Stimulated activated CD8-positive, alpha-beta memory T cell treated with anti-CD3 and anti-CD28 coated beads, Interleukin-15, amount 100 ng/mL, for 24 hours (primary cell): ENCODE results near the gene PLXDC1.
"Not testable (repeated sequence)": the region's sequence is repeated elsewhere in the genome, so short reads cannot be mapped to it uniquely, and the experiment has no call there.

Experiments used
- DNase-seq: peaks from one replicate; pipeline ENCODE4 v3.0.0-alpha.2; 2020; ENCODE audit warnings: low read depth

PLXDC1 gene

GRCh38 chr17:39155654-39156053, 4.2 kb upstream of the PLXDC1 start:
- DNase-seq, result no peak

GRCh38 chr17:39153599-39154051, 2.2 kb upstream of the PLXDC1 start:
- peak; percentile 98 for DNase-seq

GRCh38 chr17:39151943-39152818, 744 bp upstream of the PLXDC1 start:
- DNase-seq, result no peak

GRCh38 chr17:39150795-39151149, 665 bp downstream of the PLXDC1 start:
- no peak for DNase-seq

- no peak for DNase-seq
Measured at GRCh38 chr17:39150104-39150634, 1.3 kb downstream of the PLXDC1 start.

- no peak for DNase-seq
Measured at GRCh38 chr17:39147221-39148185, 3.9 kb downstream of the PLXDC1 start.

- DNase-seq, result no peak
Measured at GRCh38 chr17:39146273-39146672, 5.2 kb downstream of the PLXDC1 start.

- no peak for DNase-seq
Measured at GRCh38 chr17:39145143-39145542, 6.3 kb downstream of the PLXDC1 start.

GRCh38 chr17:39144416-39144840, 7.0 kb downstream of the PLXDC1 start:
- DNase-seq, result no peak

- DNase-seq, result no peak
Measured at GRCh38 chr17:39143552-39144093, 7.8 kb downstream of the PLXDC1 start.

- DNase-seq, result no peak
Measured at GRCh38 chr17:39141915-39142664, 9.3 kb downstream of the PLXDC1 start.

- no peak for DNase-seq
Measured at GRCh38 chr17:39141294-39141693, 10.1 kb downstream of the PLXDC1 start.

GRCh38 chr17:39139561-39139960, 11.9 kb downstream of the PLXDC1 start:
- DNase-seq, result no peak

GRCh38 chr17:39139161-39139511, 12.3 kb downstream of the PLXDC1 start:
- DNase-seq, result no peak

GRCh38 chr17:39138431-39139160, 12.8 kb downstream of the PLXDC1 start:
- DNase-seq, result no peak

- DNase-seq, result no peak
Measured at GRCh38 chr17:39134878-39135277, 16.6 kb downstream of the PLXDC1 start.

- DNase-seq, result no peak
Measured at GRCh38 chr17:39132192-39132610, 19.2 kb downstream of the PLXDC1 start.

- no peak for DNase-seq
Measured at GRCh38 chr17:39131616-39132015, 19.8 kb downstream of the PLXDC1 start.

GRCh38 chr17:39130205-39130604, 21.2 kb downstream of the PLXDC1 start:
- DNase-seq, result no peak

- DNase-seq, result not testable (repeated sequence)
Measured at GRCh38 chr17:39129544-39129943, 21.9 kb downstream of the PLXDC1 start.

GRCh38 chr17:39126436-39126835, 25.0 kb downstream of the PLXDC1 start:
- DNase-seq, result no peak
